Gastroesophageal sphincter (tissue), 3 donors: ENCODE data around the gene OR10G3.

ENCODE experiments used
- CTCF ChIP-seq, 4 experiments: fragments of 200-600 bp in 2 of 4; fragments of 450-650 bp in 2 of 4; sonication (generic) in 1 of 4; IDR thresholded peaks; one replicate each; pipeline ENCODE4 v1.5.1; 2017 to 2019; ENCODE audit warnings: antibody characterized with exemption in 4 of 4, mild to moderate bottlenecking in 2 of 4, moderate library complexity in 2 of 4
- EP300 ChIP-seq: sonication (generic); formaldehyde crosslinking; IDR thresholded peaks from one replicate; pipeline ENCODE4 v1.6.1; 2017; ENCODE audit warnings: antibody characterized with exemption, mild to moderate bottlenecking
- POLR2A ChIP-seq, 2 donors: fragments of 450-650 bp; IDR thresholded peaks; one replicate each; pipeline ENCODE4 v1.6.1; 2017; ENCODE audit warnings: antibody characterized with exemption in 2 of 2, mild to moderate bottlenecking in 2 of 2, moderate library complexity in 1 of 2
- POLR2AphosphoS5 ChIP-seq: sonication (generic); formaldehyde crosslinking; IDR thresholded peaks from one replicate; pipeline ENCODE4 v1.6.1; 2017; ENCODE audit warnings: antibody characterized with exemption

GRCh38 chr14:21579976-21580375 lies at the start of gene OR10G3:
- no peak for TF ChIP-seq POLR2AphosphoS5
- no peak for TF ChIP-seq CTCF (IDR thresholded peaks at IDR 0.05)
- no peak for TF ChIP-seq POLR2A (IDR thresholded peaks at IDR 0.05)
- TF ChIP-seq EP300: no peak
